Astrocyte (in vitro differentiated cells and primary cell): ENCODE results near the gene RAB3A. TPM values are rescaled to one million over a fixed set of nuclear protein-coding genes. Genes with fewer than 3 reads are reported as not detected.

Source experiments
- DNase-seq: peaks from one replicate; pipeline ENCODE4 v3.0.0-alpha.2; 2010; ENCODE audit warnings: low read depth
- FAIRE-seq: peaks from 2 replicates; lab custom pipeline; 2011; peaks lifted over from hg19 to GRCh38; lab: Jason Lieb, UNC
- H2AFZ ChIP-seq: 2 replicates; pipeline ENCODE4 v1.6.0; 2012; ENCODE audit warnings: low read depth, low read length, inconsistent platforms
- H3K27ac ChIP-seq: 2 replicates; pipeline ENCODE4 v1.5.1; 2011; ENCODE audit warnings: low read depth, low read length, inconsistent platforms
- H3K27me3 ChIP-seq: 2 replicates; pipeline ENCODE4 v1.6.0; 2011; ENCODE audit warnings: low read length, inconsistent platforms; ENCODE audit not compliant: insufficient read depth
- H3K36me3 ChIP-seq: 2 replicates; pipeline ENCODE4 v1.5.1; 2011; ENCODE audit warnings: low read length, inconsistent platforms; ENCODE audit not compliant: insufficient read depth
- H3K4me1 ChIP-seq: 2 replicates; pipeline ENCODE4 v1.5.1; 2011; ENCODE audit warnings: low read length, inconsistent platforms; ENCODE audit not compliant: insufficient read depth
- H3K4me2 ChIP-seq: 2 replicates; pipeline ENCODE4 v1.6.0; 2012; ENCODE audit warnings: low read length, inconsistent platforms
- H3K4me3 ChIP-seq: 2 replicates; pipeline ENCODE4 v1.5.1; 2011; ENCODE audit warnings: low read depth, mild to moderate bottlenecking, low read length, inconsistent platforms; ENCODE audit not compliant: insufficient read depth
- H3K79me2 ChIP-seq: 2 replicates; pipeline ENCODE4 v1.6.0; 2012; ENCODE audit warnings: mild to moderate bottlenecking, low read length, inconsistent platforms; ENCODE audit not compliant: insufficient read depth
- H3K9ac ChIP-seq: 2 replicates; pipeline ENCODE4 v1.6.0; 2012; ENCODE audit warnings: mild to moderate bottlenecking, low read length, inconsistent platforms
- H3K9me3 ChIP-seq: 2 replicates; pipeline ENCODE4 v1.5.1; 2012; ENCODE audit warnings: low read depth, mild to moderate bottlenecking, low read length, inconsistent platforms; ENCODE audit not compliant: insufficient read depth
- H4K20me1 ChIP-seq: 2 replicates; pipeline ENCODE4 v1.6.0; 2012; ENCODE audit warnings: low read length, inconsistent platforms; ENCODE audit not compliant: insufficient read depth
- H3K27ac Mint-ChIP-seq: one replicate; pipeline ENCODE4 v1.8.0; 2021; ENCODE audit warnings: mild to moderate bottlenecking, mixed read lengths; ENCODE audit not compliant: unreplicated experiment
- H3K27me3 Mint-ChIP-seq: one replicate; pipeline ENCODE4 v1.8.0; 2021; ENCODE audit warnings: low read depth, mixed read lengths; ENCODE audit not compliant: unreplicated experiment
- H3K36me3 Mint-ChIP-seq: one replicate; pipeline ENCODE4 v1.8.0; 2021; ENCODE audit warnings: low read depth, mixed read lengths; ENCODE audit not compliant: unreplicated experiment
- H3K4me1 Mint-ChIP-seq: one replicate; pipeline ENCODE4 v1.8.0; 2021; ENCODE audit warnings: low read depth, mixed read lengths; ENCODE audit not compliant: unreplicated experiment
- H3K4me3 Mint-ChIP-seq: one replicate; pipeline ENCODE4 v1.8.0; 2021; ENCODE audit warnings: mild to moderate bottlenecking, moderate library complexity, mixed read lengths; ENCODE audit not compliant: unreplicated experiment
- H3K9me3 Mint-ChIP-seq: one replicate; pipeline ENCODE4 v1.8.0; 2021; ENCODE audit warnings: mild to moderate bottlenecking, mixed read lengths; ENCODE audit not compliant: unreplicated experiment
- EZH2 ChIP-seq: IDR thresholded peaks from 2 replicates; pipeline ENCODE4 v1.6.1; 2012; ENCODE audit warnings: mild to moderate bottlenecking, low read length, inconsistent platforms; ENCODE audit not compliant: insufficient read depth
- total RNA-seq: library from RNA; stranded (reverse); gene quantifications from 2 replicates; pipeline ENCODE4 v1.2.1, GENCODE V29; 2021
- TF ChIP-seq, protein P1 (sequence below): IDR thresholded peaks from 2 replicates; pipeline ENCODE4 v1.5.1; 2011; ENCODE audit warnings: low read depth, mild to moderate bottlenecking, inconsistent platforms, low read length, moderate library complexity; ENCODE audit not compliant: insufficient read depth

The RAB3A gene
- total RNA-seq, 1 donor from 2014 or later, result 7.5 TPM

DNA sequence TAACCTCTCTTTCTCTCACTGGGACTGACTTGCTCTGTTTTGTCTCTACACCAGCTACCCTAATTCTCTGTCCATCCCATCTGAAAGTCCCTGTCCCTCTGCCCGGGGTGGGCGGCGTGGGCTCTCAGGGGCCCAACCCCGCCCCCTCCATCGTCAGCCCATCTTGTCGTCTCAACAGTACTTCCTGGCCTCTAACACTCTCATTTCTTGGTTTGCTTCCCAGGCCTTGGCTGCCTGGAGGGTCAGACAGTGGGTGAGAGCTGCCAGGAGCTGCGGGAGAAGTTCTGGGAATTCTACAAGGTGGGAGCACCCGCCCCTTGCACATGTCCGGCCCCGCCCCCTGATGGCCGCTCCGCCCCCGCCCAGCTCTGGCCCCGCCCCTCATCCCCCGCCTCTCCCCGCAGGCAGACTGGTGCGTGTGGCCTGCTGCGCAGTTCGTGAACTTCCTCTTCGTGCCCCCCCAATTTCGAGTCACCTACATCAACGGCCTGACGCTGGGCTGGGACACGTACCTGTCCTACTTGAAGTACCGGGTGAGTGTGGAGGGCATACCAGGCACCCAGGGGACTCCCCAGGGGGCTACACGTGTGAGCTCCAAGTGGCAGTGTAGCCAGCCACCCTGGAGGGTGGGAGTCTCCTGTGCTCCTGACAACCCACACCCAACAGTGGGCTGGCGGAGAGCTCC, 9.1 kb downstream of the RAB3A start:
- Histone ChIP-seq H3K36me3 (no peaks in the 10 kb centered on the region), H3K4me3 (no peak overlapping the region), H3K9me3 (no peaks in the 10 kb centered on the region), H3K27me3 (no peaks in the 10 kb centered on the region), H2AFZ (no peak overlapping the region), H3K79me2 (peaks cover 7% of the 10 kb centered on the region), H3K4me2 (peak overlapping the region; percentile 95), H3K27ac (no peak overlapping the region), H3K9ac (no peak overlapping the region), H4K20me1 (peaks cover 6% of the 10 kb centered on the region), H3K4me1 (peaks cover 9% of the 10 kb centered on the region)
- Mint-ChIP-seq H3K27me3 (no peaks in the 10 kb centered on the region), H3K36me3 (peaks cover 5% of the 10 kb centered on the region), H3K27ac (peak overlapping the region; percentile 7), H3K4me1 (peaks cover 3% of the 10 kb centered on the region), H3K4me3 (peak overlapping the region; percentile 89), H3K9me3 (no peaks in the 10 kb centered on the region)
- FAIRE-seq (no peak), DNase-seq (peak; percentile 51)
- TF ChIP-seq, protein P1, sequence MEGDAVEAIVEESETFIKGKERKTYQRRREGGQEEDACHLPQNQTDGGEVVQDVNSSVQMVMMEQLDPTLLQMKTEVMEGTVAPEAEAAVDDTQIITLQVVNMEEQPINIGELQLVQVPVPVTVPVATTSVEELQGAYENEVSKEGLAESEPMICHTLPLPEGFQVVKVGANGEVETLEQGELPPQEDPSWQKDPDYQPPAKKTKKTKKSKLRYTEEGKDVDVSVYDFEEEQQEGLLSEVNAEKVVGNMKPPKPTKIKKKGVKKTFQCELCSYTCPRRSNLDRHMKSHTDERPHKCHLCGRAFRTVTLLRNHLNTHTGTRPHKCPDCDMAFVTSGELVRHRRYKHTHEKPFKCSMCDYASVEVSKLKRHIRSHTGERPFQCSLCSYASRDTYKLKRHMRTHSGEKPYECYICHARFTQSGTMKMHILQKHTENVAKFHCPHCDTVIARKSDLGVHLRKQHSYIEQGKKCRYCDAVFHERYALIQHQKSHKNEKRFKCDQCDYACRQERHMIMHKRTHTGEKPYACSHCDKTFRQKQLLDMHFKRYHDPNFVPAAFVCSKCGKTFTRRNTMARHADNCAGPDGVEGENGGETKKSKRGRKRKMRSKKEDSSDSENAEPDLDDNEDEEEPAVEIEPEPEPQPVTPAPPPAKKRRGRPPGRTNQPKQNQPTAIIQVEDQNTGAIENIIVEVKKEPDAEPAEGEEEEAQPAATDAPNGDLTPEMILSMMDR, result no peak
- no peak for TF ChIP-seq EZH2

DNA sequence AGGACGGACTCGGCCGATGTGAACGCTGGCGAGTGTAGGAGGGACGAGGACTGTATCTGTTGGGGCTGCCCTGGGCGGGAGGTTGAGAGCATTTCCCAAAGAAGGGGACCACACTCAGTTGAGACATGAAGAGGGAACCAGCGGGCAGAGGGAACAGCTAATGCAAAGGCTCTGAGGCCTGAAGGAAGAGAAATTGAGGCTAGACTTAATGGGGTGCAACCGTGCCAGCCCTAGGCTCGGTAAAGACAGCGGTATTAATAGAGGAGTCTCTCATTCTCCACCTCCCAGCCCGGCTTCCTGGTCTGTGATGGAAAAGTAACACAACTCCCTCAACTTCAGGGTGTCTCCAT, 9.7 kb downstream of the RAB3A start:
- Histone ChIP-seq H3K4me2 (peak overlapping the region; percentile 95), H3K9ac (peak overlapping the region; percentile 84), H4K20me1 (peaks cover 6% of the 10 kb centered on the region), H3K27ac (no peak overlapping the region), H3K79me2 (peaks cover 7% of the 10 kb centered on the region), H3K27me3 (no peaks in the 10 kb centered on the region), H3K9me3 (no peaks in the 10 kb centered on the region), H2AFZ (peak overlapping the region; percentile 64), H3K4me1 (peaks cover 9% of the 10 kb centered on the region), H3K36me3 (no peaks in the 10 kb centered on the region), H3K4me3 (peak overlapping the region; percentile 74)
- Mint-ChIP-seq H3K36me3 (peaks cover 5% of the 10 kb centered on the region), H3K27ac (peak overlapping the region; percentile 41), H3K4me3 (peak overlapping the region; percentile 89), H3K27me3 (no peaks in the 10 kb centered on the region), H3K4me1 (peaks cover 3% of the 10 kb centered on the region), H3K9me3 (no peaks in the 10 kb centered on the region)
- TF ChIP-seq, protein P1, result no peak
- no peak for TF ChIP-seq EZH2
- no peak for FAIRE-seq
- DNase-seq, result no peak
